DND-41 (cell line): ENCODE results near the gene EFNB2.

Experiments
- EZH2 ChIP-seq: IDR thresholded peaks from 3 replicates; pipeline ENCODE4 v1.6.1; 2012; ENCODE audit warnings: borderline replicate concordance, low read depth, mild to moderate bottlenecking, moderate library complexity, low read length, inconsistent platforms; ENCODE audit not compliant: severe bottlenecking
- TF ChIP-seq, protein P1 (sequence below): IDR thresholded peaks from 2 replicates; pipeline ENCODE4 v1.5.1; 2012; ENCODE audit warnings: borderline replicate concordance, low read length, moderate library complexity, mild to moderate bottlenecking; ENCODE audit not compliant: poor library complexity, severe bottlenecking; ENCODE audit errors: extremely low read depth

DNA sequence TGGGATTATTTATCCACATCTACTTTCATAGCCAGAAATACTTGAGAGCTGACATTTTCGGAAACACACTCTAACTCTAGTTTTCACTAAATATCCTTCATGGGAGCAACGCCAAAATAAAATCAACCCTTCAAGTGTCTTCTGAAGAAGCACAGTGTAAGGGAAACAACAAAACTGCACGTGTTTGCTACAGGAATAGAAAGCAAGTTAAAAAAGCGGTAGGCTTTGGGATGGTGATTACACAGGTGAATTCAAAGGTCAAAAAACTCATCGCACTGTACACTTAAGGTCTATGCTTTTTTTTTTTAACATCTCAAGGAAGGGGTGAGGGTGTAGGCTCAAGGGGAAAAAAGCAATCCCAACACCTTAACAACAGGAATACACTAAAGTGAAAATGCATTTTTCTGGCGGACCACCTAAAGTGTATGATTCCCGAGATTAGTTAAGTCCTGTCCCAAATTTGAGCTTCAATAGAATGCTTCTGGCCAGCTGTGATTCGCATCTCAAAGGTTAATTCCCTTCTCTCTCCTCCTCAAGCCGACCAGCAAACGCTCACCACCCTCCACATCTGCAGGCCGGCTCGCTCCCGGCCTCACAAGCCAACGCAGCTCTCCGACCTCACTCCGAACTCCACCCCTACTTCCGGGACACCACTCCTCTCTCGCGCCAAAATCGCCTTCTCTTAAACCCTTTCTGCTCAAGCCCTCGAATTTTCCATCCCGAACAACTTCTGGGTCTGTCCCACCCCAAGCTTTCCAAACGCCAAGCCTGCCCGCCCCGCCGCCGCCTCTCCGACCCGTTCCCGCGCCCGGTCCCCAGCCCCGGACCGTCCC is 31.4 kb upstream of the EFNB2 start:
- TF ChIP-seq, protein P1, sequence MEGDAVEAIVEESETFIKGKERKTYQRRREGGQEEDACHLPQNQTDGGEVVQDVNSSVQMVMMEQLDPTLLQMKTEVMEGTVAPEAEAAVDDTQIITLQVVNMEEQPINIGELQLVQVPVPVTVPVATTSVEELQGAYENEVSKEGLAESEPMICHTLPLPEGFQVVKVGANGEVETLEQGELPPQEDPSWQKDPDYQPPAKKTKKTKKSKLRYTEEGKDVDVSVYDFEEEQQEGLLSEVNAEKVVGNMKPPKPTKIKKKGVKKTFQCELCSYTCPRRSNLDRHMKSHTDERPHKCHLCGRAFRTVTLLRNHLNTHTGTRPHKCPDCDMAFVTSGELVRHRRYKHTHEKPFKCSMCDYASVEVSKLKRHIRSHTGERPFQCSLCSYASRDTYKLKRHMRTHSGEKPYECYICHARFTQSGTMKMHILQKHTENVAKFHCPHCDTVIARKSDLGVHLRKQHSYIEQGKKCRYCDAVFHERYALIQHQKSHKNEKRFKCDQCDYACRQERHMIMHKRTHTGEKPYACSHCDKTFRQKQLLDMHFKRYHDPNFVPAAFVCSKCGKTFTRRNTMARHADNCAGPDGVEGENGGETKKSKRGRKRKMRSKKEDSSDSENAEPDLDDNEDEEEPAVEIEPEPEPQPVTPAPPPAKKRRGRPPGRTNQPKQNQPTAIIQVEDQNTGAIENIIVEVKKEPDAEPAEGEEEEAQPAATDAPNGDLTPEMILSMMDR, result no peak
- TF ChIP-seq EZH2, result no peak
